ENCODE results near the gene SLC12A7.

GRCh38 chr5:1108865-1109174, 3.0 kb downstream of the SLC12A7 start:
- TF ChIP-seq CTCF (IDR thresholded peaks at IDR 0.05) (no peak), POLR2A (IDR thresholded peaks at IDR 0.05) (no peak)

Data from thyroid gland (tissue), 4 donors.